NCI-H446 treated with DMSO at 0.1 percent for 48 hours (cell line): Measurements from ENCODE around the gene ARHGAP19.
"Not testable (repeated sequence)": the region's sequence is repeated elsewhere in the genome, so short reads cannot be mapped to it uniquely, and the experiment has no call there.

ENCODE experiments used
- DNase-seq: peaks from one replicate; lab custom pipeline; 2025; lab: John Stamatoyannopoulos, UW

ARHGAP19 gene

GRCh38 chr10:97321804-97322190 is 29.4 kb upstream of the ARHGAP19 start:
- DNase-seq, result no peak

DNA sequence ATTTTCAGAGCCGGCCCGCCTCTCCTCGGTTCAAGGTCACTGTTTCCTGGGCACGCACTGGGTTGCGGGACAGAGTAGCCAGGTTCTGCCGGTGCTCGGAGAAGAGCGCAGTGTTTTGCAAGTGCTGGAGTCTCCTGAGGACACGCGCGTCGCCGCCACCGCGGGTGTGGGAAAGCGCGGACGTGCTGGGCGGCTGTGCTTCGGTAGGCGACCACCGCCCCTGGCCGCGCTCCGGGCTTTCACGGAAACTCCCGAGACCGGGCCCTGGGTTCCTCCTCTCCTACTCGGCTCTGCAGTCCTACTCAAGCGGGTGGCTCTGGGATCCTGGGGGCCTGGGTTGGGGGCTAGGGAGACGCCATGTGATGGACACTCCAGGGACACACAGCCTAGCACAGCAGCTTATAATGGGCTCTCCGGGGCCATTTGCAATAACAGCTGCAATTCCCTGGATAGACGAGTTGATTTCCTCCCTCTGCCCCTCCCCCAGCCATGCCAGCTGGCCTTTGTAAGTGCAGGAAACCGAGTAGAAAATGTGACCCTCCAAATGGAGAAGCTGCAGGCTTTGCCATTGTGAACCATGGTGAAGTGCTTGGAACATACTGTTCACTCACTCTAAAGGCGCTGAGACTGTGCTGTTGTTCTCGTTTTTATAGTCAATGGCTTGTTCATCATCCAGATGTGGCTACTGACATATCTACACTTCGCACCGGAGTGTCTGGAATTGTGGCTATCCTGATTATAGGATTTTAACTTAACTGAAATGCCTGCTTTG is 28.8 kb upstream of the ARHGAP19 start:
- no peak for DNase-seq

DNA sequence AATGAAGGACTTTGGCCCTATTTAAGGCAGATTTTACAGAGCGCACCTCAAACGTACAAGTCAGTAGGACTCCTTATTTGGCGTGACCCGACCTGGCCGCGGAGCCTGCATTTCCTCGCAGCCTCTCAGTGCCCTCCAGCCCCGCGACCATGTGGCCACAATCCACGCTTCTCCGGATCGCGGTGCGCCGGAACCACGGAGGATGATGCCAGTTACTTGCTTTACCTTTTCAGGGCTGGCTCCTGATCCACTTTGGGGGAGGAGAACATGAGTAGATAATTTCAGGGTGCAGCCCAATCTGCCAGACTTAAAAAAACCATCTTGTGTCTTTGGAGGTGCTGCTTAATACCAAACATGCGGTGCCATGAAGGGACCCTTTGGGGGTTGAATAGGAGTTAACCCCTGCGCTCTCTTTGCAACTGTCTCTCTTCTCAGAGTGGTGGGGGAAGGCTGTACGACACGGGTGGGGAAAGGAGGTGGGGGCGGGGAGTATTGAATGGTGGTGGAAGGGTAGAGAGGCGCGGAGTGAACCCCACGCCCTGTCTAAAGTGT is 28.1 kb upstream of the ARHGAP19 start:
- no peak for DNase-seq

GRCh38 chr10:97319671-97320479 is 27.4 kb upstream of the ARHGAP19 start:
- no peak for DNase-seq

DNA sequence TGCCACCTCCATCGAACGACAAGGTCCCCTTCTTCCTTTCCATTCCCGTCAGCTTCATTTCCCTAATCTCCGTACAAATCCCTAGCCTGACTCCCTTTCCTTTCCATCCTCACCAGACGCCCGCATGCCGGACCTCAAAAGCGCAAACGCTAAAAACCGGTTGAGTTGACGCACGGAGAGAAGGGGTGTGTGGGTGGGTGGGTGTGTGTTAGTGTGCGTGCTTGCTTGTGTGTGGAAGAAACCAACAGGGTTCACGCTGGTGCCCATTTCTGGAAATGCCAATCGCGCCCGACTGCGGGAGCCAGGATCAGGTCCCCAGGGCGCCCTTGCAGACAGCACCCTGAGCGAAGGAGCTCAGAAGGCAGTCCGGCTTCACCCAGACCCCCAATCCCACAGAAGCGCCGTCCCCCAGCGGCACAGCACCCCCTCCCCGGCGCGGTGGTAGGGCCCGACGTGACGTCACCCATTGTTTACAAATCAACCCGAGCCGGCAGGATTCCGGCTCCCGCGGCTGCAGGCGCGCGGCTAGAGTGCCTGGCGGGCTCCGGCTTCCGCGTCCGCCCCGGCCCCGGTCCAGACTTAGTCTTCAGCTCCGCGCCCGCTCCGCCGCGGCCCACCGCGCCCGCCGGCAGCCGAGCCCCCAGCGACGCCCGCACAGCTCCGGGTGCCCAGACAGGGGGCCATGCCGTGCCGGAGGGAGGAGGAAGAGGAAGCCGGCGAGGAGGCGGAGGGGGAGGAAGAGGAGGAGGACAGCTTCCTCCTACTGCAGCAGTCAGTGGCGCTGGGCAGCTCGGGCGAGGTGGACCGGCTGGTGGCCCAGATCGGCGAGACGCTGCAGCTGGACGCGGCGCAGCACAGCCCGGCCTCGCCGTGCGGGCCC is 26.6 kb upstream of the ARHGAP19 start, which contains the start of gene FRAT1:
Gene FRAT1, plus strand, starts transcription at position 500 of the 880 bp plus-strand sequence. Its CDS starts 183 bp downstream, at position 683.
- DNase-seq, result peak; percentile 48

DNA sequence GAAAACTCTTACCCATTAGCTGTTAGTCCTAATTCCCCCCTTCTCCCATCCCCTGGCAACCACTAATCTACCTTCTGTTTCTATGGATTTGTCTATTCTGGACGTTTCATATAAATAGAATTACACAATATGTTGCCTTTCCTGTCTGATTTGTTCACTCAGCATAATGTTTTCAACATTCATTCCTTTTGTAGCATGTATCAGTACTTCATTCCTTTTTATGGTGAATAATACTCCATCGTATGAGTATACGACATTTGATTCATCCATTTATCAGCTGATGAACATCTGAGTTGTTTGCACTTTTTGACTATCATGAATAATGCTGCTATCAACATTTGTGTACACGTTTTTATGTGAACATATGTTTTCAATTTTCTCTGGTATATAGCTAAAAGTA is 22.2 kb upstream of the ARHGAP19 start:
- no peak for DNase-seq

DNA sequence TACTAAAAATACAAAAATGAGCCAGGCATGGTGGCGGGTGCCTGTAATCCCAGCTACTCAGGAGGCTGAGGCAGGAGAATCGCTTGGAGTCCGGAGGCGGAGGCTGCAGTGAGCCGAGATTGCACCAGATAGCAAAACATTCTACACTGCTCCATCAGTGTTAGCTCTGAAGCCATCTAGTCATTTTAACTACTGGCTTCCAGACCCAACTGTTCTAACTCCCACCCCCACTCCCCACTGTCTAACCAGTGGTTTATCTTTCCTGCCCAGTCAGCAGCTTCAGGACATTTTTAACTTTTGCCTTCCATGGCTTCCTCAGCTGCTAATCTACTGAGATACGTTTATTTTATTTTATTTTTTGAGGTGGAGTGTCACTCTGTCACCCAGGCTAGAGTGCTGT is 20.5 kb upstream of the ARHGAP19 start:
- DNase-seq, result no peak

- DNase-seq, result no peak
Measured at GRCh38 chr10:97311111-97311626, 18.7 kb upstream of the ARHGAP19 start.

- no peak for DNase-seq
Measured at GRCh38 chr10:97307866-97308780, 15.7 kb upstream of the ARHGAP19 start.

DNA sequence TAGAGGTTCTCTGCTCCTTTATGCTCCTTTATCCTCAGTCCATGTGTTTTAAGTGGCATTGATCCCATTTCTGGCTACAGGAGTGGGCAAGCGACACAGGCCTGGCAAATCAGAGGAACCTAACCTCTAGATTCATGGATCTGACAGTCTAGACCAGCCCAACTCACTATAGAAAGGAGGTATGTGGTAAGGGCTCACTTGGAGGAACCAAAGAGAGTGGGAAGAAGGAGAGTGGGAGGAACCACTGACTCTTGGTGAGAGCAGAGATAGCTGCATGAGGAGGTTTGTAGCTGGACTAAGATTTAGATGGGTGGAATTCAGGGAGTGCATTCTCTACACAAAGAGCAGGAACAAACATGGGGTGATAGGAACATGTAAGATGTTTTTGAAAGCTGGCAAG is 15.0 kb upstream of the ARHGAP19 start:
- DNase-seq, result no peak

GRCh38 chr10:97302088-97302791 is 9.8 kb upstream of the ARHGAP19 start:
- DNase-seq, result no peak

DNA sequence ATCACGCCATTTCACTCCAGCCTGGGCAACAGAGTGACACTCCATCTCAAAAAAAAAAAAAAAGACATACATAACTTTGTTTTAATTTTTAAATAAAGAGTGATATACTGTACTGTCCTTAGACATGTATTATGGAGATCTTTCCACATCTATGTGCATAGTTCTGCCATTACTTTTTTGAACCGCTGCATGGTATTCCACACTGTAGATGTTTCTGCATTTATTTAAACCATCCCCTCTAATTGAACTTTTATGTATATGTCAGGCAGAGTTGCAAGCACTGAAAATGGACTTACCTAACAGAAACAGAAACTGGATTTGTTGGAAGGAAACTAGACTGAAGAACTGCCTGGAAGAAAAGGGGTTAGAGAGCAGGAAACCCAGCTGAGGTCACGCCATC is 8.5 kb upstream of the ARHGAP19 start:
- DNase-seq, result no peak

DNA sequence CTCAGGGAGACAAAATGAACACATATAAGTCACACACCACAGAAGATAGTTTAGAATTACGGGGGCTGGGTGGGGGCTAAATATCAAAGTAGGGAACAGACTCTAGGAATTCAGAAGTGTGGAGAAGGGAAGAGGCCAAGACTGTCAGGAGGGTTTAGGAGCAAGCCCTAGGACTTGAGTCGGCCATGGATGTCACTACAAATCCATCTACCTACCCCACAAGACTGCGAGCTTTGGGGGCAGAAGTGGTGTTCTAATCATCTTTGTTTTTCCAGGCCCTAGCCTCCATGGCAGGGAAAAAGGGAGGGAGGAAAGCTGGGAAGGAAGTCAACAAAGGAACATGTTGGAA is 5.8 kb upstream of the ARHGAP19 start:
- no peak for DNase-seq

DNA sequence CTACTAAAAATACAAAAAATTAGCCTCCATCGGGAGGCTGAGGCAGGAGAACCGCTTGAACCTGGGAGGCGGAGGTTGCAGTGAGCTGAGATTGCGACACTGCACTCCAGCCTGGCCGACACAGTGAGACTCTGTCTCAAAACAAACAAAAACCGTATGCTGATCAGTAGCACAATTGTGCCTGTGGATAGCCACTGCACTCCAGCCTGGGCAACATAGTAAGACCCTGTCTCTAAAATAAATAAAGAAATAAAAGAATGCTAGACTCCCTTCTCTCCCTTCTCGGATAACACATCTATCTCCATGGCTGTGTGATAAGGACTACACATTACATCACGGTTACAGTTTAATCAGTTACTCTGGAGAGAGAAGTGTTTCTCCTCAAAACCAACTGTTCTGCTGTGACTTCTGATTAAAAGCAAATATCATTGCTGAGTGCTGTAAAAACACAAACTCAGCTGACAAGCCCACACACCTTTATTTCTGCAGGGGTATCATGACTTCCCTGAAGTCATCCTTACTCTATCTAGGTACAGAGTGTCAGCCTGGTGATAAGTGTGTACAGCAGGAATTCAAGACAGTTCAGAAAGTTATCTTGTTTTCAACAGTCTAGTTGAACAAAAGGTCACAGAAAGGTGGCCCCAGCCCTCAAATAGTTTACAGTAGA is 5.3 kb upstream of the ARHGAP19 start:
- no peak for DNase-seq

- DNase-seq, result no peak
Measured at GRCh38 chr10:97292862-97293198, 393 bp upstream of the ARHGAP19 start.

- no peak for DNase-seq
Measured at GRCh38 chr10:97291357-97292096, 910 bp downstream of the ARHGAP19 start.

DNA sequence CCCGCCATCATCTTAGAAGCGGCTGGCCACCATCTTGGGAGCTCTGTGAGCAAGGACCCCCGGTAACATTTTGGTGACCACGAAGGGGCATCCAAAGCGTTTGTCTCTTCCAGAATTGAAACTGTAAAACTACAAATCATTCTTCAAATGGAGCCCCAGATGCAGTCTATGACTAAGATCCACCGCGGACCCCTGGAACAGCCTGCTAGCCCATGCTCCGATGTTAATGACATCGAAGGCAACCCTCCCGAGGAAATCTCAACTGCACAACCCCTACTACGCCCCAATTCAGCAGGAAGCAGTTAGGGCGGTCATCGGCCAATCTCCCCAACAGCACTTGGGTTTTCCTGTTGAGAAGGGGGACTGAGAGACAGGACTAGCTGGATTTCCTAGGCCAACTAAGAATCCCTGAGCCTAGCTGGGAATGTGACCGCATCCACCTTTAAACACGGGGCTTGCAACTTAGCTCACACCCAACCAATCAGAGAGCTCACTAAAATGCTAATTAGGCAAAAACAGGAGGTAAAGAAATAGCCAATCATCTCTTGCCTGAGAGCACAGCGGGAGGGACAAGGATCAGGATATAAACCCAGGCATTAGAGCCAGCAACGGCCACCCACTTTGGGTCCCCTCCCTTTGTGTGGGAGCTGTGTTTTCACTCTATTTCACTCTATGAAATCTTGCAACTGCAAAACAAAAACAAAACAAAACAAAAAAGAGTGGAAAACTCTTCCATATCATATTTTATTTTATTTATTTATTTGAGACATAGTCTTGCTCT is 1.7 kb downstream of the ARHGAP19 start:
- DNase-seq, result not testable (repeated sequence)

GRCh38 chr10:97290076-97290475 is 2.4 kb downstream of the ARHGAP19 start:
- not testable (repeated sequence) for DNase-seq
